GM21825 (cell line): ENCODE results near the gene MTCL3.

Source experiments
- ATAC-seq: cut with Tn5 transposase; IDR thresholded peaks from one replicate; pipeline ENCODE4 v1.9.1; 2021; ENCODE audit warnings: mild to moderate bottlenecking, moderate library complexity; ENCODE audit not compliant: unreplicated experiment

The MTCL3 gene

DNA sequence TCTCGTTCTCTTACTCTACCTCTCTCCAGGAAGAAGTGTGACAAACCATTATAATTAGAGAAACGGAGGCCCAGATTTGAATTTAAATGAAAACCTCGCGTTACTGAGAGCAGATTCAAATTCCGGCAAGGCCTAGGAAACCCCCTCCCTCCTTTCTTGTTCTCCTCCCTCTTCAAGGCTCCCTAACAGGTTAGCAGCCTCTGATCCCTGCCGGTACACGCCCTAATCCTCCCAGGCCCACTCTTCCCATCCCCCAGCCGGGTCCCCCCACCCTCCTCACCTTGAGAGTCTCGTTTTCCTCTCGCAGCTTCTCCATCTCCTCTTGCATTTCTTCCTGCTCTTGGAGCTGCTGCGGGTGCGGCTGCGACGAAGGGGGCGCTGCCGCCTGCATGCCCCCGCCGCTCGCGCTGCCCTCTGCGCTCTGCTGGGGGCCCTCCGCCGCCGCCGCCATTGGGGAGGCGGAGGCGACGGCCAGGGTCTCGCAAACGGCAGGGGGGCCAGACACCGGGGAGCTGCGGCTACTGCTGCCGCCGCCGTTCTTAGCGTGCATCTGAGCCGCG, 3.8 kb downstream of the MTCL3 start:
- ATAC-seq, result peak; percentile 15

DNA sequence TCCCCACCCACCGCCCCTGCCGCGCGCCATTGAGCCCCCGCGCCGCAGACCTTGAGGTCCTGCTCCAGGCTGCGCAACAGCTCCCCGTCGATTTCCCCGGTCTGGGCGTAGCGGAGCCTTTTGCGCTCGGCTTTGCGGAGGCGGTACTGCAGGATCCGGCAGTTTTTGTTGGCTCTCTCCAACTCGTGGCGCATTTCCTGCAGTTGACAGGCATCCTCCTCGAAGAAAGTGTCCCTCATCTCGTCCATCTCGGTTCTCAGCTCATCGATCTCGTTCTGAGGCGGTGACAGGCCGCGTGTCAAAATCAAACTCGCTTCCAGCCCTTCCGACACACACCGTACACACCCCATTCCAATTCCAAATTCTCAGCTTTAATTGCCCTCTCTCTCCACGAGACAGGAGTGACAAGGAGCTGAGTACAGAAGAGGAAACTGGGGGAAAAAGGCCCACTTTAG, 4.3 kb downstream of the MTCL3 start:
- ATAC-seq, result no peak

DNA sequence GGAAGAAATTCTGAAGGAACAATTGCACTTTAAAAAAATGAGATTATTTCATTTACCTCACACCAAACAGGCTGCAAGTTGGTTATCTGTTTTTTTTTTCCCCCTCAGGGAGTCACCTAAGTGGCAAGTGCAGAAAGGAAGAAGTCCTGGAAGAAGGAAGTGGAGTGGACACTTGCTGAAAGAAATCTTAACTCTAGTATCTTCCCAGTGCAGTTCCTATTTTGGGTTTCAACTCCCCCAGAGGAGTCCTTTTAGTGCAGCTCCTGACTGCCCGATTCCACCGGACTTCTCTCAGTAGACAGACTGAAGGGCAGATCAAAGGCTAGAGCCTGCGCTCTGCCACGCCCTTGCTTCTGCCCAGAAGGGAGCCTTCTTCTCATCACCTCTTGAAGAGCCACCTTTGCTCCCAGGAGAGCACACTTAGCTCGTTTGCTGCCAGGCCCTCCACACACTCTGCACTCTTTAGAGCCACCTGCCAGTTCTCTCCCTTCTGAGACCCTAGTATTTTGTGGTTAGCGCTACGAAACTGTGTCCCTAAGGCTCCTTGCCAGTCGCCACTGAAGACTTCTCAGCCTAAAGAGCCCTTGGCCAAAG, 4.9 kb downstream of the MTCL3 start:
- no peak for ATAC-seq

DNA sequence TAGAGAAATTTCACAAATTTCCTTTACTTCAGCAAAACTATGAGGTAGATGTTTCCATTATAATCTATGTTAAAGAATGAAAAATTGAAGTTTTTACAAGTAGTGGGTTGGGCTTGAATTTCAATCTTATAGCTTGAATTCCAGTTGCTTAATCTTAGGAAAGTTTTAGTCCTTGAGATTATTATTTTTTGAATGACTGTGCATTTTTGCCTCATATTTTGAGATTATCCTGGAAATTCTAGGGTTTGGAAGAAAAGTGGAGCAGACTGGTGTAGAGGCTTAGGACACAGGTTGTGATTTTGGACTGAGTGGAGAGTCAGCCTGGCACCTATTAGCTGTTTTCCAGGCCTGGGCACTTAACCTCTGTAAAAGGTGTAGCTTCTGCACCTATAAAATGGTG, 5.7 kb downstream of the MTCL3 start:
- no peak for ATAC-seq

DNA sequence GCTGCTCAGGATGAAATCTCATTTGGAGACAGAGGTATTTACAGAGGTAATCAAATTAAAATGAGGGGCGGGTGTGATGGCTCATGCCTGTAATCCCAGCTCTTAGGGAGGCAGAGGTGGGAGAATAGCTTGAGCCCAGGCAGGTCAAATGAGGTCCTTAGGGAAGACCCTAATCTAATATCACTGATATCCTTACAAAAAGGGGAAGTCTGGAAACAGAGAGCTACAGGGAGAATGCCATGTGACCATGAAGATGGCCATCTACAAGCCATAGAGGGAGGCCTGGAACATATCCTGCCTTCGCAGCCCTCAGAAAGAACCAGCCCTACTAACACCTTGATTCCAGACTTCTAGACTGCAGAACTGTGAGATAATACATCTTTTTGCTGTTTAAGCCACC, 8.3 kb downstream of the MTCL3 start:
- ATAC-seq, result no peak

DNA sequence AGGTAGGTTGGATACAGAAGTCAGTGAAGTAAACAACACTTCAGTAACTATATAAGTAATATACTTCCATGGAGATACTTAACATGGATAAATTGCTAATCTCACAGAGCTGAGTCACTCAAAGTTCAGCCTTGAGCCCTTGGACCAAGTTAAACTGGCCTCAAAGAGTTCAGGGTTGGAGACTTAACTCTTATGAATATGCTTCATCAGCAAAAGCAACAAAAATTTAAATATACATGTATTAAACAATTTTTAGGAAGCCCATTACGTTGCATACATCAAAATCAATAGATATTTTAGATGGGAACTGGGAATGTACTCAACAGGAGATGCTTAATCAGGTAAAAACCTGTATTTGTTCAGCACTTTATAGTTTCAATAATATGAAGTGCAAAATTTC, 12.2 kb downstream of the MTCL3 start:
- ATAC-seq, result no peak

DNA sequence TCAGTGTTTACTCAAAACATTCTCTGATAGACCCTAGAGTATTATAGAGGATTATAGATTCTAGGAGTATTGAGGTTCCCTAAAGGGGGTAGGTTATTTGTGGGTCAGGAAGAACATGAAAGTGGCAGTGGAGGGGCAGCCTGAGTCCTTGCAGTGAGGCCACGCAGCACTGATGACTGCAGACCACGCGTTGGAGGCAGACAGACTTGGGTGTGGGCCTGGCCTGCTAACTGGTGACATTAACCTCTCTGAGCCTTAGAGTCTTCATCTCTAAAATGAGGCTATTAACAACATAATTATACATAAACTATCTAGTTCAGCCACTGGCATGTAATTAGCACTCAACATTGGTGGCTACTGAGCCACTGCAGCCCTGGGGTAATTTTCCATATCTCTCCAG, 16.1 kb downstream of the MTCL3 start:
- no peak for ATAC-seq

DNA sequence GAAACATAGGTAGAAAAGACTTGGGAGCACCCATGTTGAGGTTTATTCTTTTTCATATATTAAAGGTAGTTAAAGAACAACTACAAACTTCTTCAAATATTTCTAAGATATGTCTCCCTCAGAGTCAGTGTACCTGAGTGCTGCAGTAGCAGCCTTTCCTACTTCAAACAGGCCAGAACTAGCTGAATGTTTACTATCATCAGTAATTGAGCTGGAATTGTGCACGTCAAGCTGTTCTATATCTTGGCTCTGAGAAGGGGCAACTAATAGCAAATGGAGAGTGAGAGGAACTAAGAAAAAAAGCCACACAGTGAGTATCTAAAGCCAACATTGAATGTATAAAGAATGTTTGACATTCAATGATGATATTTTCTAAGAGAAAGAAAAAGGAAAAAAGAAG, 21.7 kb downstream of the MTCL3 start:
- no peak for ATAC-seq

DNA sequence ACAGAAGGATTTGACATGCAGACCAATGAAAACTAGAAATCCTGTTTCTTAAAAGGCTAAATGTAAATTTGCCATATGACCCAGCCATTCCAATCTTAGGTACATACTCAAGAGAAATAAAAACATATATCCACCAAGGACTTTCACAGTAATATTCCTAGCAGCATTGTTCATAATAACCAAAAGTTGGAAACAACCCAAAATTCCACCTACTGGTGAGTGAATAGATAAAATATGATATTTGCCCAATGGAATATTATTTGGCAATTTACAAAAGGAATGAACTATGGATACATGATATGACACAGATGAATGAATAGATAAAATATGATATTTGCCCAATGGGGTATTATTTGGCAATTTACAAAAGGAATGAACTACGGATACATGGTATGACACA, 22.7 kb downstream of the MTCL3 start:
- no peak for ATAC-seq

DNA sequence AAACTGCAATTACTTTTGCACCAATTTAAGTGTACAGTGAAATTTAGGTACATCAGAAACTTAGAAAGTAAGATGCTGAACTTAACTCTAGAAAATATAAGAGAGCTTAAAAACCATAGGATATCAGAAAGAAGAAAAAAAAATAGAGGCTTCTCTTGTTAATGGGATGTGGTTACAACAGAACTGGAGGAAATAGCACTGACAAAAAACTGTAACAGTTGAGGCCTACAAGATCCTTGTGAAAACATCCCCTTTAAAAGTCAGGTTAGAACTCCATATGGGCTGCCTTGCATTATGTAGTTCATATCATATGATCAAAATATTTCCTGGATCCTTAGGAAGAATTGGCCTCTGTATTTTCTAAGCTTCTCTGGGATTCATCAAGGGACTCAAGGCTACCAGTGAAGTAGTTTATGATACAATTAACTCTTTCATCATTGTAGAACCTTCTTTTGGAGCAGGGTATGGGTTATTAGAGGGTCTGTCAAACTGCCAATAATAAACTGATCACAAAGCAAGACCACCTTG, 24.8 kb downstream of the MTCL3 start:
- ATAC-seq, result no peak

DNA sequence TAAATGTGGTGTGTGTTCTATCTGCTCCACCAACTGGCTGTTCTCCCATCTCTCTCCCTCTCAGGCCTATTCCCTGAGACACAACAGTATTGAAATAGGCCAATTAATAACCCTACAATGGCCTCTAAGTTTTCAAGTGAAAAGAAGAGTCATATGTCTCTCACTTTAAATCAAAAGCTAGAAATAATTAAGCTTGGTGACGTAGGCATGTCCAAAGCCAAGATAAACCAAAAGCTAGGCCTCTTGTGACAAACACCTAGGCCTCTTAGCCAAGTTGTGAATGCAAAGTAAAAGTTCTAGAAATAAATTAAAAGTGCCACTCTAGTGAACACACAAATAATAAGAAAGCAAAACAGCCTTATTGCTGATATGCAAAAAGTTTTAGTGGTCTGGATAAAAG, 29.9 kb downstream of the MTCL3 start:
- ATAC-seq, result no peak

DNA sequence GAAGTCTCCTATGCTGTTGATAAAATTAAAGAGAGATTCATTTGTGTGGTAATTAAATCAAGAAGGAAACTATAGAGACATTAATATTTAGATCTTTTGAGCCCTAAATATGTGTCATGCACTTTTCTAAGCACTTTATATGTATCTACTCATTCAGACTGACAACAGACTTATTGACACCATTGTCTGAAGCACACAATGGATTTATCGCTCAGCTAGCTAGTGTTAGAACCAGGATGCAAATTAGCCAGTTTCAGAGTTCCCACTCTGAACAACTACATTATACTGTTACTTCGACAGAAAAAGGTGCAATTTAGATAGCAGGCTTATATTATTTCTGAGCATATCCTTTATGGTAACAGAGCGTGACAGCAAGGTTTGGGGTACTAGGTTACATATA, 32.2 kb downstream of the MTCL3 start:
- ATAC-seq, result no peak

DNA sequence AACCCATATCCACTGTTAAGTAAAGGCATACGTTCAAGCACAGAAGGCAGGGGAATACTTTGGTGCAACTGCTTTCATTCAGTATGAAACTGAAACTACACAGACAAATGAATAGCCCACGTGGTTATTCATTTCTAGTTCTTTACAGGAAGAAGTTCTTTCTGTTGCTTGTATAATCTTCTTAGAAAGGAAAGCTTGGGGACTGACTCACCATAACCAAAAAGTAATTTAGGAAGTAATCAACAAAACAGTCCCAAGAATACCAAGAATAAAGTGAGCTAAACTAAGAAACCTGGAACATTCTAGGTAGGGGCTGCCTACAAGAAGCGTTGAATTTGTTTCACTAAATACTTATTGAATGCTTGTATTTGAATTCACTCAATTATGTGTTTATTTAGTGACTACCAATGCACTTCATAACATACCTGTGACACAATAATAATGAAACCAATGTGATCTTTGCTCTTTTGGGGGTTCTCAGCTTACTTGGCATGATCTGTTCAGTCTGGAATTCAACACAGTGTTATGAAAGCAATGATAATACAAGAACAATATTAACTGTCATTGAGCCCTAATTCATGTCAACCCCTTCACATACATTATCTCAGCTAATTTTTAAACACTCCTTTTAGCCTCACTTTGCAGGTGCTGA, 34.8 kb downstream of the MTCL3 start:
- ATAC-seq, result peak; percentile 100

DNA sequence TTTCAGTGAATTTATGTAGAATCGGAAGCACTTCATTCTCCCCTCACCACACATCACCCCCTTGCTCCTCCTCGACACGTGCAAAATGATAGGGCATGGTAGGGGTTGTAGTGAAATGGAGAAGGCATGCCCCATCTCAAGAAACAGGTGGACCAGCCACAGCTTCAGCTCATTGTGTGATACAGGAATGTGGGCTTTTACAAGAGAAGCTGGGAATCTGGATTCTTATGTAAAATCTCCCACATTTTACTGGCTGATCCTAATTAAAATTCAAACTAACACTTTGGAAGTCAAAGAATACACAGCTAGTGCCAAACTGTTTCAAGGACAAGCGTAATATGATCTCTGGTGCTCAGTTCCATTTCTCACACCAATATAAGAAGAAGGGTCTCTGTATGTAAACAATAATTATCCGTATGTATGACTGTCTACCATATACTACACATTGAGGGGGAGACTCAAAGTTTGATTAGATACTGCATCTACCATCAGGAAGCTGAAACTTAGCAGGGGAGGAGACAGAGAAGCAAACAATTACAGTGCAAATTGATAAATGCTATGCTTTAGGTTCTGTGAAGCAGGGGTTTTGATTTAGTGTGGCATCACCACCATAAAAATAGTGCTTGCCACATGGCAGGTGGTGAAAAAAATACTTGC, 35.6 kb downstream of the MTCL3 start:
- peak; percentile 23 for ATAC-seq

DNA sequence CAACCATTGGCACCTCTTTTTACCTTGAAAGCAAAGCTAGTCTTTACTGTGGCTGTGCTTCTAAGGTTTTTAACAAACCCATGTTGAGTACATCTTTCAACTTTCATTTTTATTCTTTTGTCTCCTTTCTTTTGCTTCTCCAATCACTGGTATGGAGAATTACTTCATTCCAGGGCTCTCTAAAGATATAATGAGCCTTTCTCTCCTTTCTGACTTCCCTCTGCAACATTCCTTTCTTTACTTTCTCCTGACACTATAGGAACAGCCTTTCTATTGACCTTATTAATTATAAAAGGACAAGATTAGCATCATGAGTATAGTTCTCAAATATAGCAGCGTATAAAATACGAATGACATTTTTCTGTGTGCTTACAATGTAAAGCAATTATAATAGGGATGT, 36.8 kb downstream of the MTCL3 start:
- no peak for ATAC-seq

DNA sequence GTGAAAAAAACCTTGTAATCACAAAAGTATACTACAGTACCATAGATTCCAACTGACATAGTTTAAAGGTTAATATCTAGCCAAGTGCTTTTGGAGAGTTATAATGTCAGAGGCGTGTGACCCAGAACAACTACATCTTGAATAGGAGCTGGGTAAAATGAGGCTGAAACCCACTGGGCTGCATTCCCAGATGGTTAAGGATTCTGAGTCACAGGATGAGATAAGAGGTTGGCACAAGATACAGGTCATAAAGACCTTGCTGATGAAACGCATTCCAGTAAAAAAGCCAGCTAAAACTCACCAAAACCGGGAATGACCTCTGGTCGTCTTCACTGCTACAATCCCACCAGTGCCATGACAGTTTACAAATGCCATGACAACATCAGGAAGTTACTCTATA, 37.5 kb downstream of the MTCL3 start:
- no peak for ATAC-seq

DNA sequence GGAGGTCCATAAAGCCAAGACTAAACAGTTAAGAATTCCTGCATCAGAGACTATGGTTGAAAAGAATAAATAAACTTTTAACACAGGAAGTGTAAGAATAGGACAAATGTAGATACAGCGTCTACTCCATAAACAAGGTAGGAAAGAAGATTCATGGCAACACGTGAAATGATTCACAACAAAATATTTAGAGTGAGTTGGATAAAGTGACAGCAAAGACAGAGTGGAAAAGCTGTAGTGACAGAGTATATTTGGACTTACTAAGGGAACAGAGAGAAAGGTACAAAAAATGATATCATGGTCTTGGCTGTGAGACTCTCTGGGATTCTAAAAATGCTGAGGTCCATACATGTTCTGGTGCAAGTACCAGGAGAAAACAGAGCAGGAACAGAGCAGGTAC, 38.0 kb downstream of the MTCL3 start:
- ATAC-seq, result no peak

DNA sequence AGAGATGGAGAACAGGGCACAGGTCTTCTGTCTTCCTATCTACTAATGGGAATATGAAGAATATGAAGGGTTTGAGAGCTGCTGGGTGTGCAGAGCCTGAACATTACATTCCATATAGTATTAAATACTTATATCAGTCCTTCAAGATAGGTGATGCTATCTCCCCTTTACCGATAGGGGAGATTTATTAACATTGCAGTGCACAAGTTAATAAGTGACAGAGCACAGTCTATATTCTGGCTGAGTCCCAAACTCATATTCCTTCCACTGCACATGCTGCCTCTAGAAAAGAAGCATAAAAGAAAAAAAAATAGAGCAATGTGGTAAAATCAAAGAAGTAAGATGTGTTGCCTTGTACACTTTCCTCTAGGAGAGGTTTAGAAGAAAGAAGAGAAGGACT, 41.5 kb downstream of the MTCL3 start:
- no peak for ATAC-seq

DNA sequence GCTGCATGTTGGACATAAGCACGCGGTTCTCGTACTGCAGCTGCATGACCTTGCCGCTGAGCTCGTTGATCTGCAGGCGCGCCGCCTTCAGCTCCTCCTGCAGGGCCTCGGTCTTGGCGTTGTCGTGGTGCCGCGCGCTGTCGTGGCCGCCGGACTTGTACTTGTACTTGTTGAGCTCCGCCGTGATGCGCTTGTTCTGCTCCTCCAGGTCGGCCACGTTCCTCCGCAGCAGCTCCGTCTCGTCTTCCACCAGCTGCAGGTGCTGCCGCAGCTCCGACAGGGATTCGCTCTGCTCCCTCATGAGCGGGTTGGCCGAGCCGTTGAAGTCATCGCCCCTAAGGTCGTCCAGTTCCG, 43.3 kb downstream of the MTCL3 start:
- no peak for ATAC-seq

DNA sequence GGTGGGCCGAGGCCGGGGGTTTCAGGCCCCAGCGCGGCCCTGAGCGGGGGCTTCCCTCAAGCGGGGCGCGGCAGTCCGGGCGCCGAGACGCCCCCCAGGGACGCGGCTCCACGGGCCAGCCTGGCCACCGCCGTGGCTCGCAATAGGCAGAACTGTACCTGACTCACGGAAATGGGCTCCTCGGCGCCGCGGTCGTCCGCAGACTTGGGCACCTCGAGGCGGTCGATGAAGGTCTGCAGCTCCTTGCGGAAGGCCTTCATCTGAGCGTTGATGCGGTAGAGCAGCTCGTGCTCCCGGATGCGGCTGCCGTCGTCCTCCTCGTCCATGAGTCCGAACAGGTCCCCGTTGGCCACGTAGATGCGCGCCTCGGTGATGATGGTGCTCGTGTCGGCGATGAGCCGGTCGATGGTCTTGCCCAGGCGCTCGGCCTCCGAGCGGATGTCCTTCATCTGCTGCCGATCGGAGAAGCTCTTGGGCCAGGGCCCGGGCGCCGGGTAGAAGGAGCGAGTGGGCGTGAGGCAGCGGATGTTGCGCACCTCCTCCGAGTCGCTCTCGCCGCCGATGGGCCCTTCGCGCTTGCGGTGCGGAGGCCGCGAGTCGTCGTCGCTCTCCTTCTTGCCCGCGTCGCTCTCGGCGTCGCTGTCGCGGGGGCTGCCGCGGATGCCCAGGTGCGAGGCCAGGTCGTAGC, 43.9 kb downstream of the MTCL3 start:
- no peak for ATAC-seq
